SK-N-SH treated with all-trans-retinoic acid at 6 μM for 48 hours (cell line): ENCODE measurements around the gene SEMA4D.

Source experiments
- CREB5 ChIP-seq: fragments of 250-450 bp; sonication (Bioruptor Pico); IDR thresholded peaks from 2 replicates; pipeline ENCODE4 v1.5.1; 2020; ENCODE audit warnings: low read depth, mild to moderate bottlenecking, moderate library complexity
- CSDC2 ChIP-seq: fragments of 250-450 bp; sonication (Bioruptor Pico); IDR thresholded peaks from 2 replicates; pipeline ENCODE4 v1.5.0; 2020; ENCODE audit warnings: mild to moderate bottlenecking, moderate library complexity
- GLIS3 ChIP-seq: fragments of 250-450 bp; sonication (Bioruptor Pico); IDR thresholded peaks from 2 replicates; pipeline ENCODE4 v1.5.0; 2020; ENCODE audit warnings: mild to moderate bottlenecking, moderate library complexity
- RARB ChIP-seq: fragments of 250-450 bp; sonication (Bioruptor Pico); IDR thresholded peaks from 2 replicates; pipeline ENCODE4 v1.8.0; 2021; ENCODE audit warnings: mild to moderate bottlenecking, moderate library complexity
- TCF4 ChIP-seq: fragments of 250-450 bp; sonication (Bioruptor Pico); IDR thresholded peaks from 2 replicates; pipeline ENCODE4 v1.8.0; 2021; ENCODE audit warnings: mild to moderate bottlenecking, moderate library complexity, borderline replicate concordance
- TSHZ2 ChIP-seq: fragments of 250-450 bp; sonication (Bioruptor Pico); IDR thresholded peaks from 2 replicates; pipeline ENCODE4 v1.5.0; 2020; ENCODE audit warnings: mild to moderate bottlenecking, moderate library complexity
- ZFP3 ChIP-seq: fragments of 250-450 bp; sonication (Bioruptor Pico); IDR thresholded peaks from 2 replicates; pipeline ENCODE4 v1.5.0; 2020; ENCODE audit warnings: mild to moderate bottlenecking, moderate library complexity
- ZNF70 ChIP-seq: fragments of 450-650 bp; formaldehyde crosslinking; IDR thresholded peaks from 2 replicates; pipeline ENCODE4 v1.5.0; 2020; ENCODE audit warnings: mild to moderate bottlenecking, moderate library complexity
- ZNF8 ChIP-seq: fragments of 450-650 bp; formaldehyde crosslinking; IDR thresholded peaks from 2 replicates; pipeline ENCODE4 v1.5.0; 2020; ENCODE audit warnings: mild to moderate bottlenecking, moderate library complexity
- TF ChIP-seq, protein P1 (sequence below): fragments of 250-450 bp; sonication (Bioruptor Pico); IDR thresholded peaks from 2 replicates; pipeline ENCODE4 v1.8.0; 2021; ENCODE audit warnings: low read depth, mild to moderate bottlenecking, moderate library complexity, borderline replicate concordance

DNA sequence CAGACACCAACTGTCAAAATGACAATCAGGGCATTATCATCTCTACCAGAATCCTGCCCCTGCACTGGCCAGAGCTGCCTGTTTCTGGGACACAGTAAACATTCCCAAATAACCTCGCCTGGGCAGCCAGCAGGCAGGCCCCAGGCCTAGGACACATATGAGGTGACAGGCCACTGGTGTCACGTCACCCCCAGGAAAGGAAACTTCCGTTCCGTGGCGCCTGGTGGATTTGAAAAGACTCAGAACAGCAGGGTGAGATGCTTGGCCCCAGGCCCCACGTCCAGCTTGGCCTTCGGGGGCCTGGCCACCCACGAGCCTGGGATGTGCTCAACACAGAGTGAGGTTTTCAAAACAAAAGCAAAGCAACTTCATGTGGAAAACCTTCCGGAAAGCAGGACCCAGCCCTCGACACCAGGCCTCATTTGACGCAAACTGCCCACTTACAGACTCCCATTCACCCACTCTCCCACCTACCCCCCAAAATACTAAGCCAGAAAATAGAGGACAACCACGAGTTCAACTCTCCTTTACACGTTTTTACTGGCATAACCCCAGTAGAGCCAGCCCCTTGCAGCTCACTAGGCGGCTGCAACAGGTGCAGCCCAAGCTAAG, 1.2 kb downstream of the SEMA4D start:
- TF ChIP-seq TSHZ2 (CRISPR knock-in tag) (no peak), RARB (CRISPR knock-in tag) (no peak), ZNF70 (no peak), ZFP3 (CRISPR knock-in tag) (no peak), CREB5 (CRISPR knock-in tag) (no peak), TCF4 (CRISPR knock-in tag) (no peak), CSDC2 (CRISPR knock-in tag) (no peak), ZNF8 (CRISPR knock-in tag) (no peak), GLIS3 (no peak)
- TF ChIP-seq, protein P1, sequence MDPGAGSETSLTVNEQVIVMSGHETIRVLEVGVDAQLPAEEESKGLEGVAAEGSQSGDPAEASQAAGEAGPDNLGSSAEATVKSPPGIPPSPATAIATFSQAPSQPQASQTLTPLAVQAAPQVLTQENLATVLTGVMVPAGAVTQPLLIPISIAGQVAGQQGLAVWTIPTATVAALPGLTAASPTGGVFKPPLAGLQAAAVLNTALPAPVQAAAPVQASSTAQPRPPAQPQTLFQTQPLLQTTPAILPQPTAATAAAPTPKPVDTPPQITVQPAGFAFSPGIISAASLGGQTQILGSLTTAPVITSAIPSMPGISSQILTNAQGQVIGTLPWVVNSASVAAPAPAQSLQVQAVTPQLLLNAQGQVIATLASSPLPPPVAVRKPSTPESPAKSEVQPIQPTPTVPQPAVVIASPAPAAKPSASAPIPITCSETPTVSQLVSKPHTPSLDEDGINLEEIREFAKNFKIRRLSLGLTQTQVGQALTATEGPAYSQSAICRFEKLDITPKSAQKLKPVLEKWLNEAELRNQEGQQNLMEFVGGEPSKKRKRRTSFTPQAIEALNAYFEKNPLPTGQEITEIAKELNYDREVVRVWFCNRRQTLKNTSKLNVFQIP: no peak
